Measurements from ENCODE around the gene RBM4B.
A peak's percentile ranks its signal among the peaks of the same experiment; 100 is the strongest.

The RBM4B gene

DNA sequence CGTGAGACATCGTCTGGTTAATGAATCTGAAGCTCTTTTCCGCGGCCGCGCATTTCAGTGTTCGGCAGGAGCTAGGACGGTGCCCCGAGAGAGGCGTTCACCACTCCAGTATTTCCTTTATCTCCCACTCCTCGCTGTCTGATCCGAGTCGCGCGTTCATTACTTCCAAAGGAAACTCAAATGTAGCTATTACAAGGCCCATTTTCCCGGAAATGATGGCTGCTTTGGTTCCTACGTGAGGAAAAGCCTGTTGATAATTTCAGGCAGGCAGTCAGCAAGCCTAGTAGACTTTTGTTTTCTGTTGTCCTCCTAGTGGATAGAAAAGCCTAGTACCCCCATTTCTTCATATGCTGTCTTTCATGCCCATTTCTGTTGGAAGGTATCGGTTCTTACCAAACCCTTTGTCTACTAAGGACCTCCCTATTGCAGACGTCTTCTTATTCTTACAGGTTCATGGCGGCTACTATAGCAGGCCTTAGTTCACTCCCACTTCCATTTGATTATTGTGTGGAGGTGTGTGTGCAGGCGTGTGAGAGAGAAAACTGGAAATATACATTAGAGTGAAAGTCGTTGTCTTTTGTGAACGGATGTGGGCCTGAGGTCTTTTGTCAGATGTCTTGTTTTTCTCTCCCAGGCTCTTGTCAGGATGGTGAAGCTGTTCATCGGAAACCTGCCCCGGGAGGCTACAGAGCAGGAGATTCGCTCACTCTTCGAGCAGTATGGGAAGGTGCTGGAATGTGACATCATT, 38.4 kb downstream of the RBM4B start:
- DNase-seq: peak; percentile 48

DNA sequence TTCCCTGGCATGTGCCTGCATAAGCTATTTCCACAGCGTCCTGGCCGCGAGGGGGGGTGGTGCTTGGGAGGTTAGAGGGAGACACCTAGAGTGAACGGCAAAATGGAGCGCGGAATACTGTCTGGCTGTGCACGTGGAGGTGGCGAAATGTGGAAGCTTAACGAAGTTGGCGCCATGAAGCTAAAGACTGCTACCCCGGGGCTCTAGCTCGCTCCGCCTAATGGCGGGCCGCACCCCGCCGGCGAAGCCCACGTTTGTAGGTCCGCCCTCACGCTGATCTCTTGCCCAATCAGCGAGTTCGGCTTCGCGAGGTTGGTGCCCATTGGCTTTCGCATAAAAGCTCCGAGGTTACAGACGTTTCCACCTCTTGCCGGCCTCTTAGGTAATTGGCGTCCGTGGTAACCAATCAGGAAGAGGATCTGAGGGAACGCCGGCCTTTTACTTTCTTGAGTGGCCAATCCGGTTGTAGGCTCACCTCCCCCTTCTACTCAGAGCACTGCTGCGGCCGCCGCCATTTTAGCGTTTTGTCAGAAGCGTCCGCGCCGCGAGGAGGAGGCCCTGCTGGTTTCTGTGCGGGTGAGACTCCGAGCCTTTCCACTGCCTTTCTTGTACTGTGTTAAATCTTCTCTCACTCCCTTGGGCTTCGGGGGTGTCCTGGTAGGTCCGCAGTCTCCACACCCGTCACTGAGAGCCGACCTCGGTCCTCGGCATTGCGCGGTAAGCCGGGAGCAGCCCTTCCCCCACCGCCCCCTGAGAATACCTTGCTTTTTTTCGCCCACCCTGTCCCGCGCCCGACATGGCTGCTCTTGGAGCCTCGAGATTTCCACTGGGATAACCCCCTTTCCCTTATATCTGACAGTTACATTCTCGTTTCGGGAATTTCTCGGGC, 39.3 kb downstream of the RBM4B start, which contains the start of gene RBM4:
Gene RBM4, plus strand, starts transcription at position 527 of the 889 bp plus-strand sequence. CDS start 1,009 bp downstream, outside the sequence.
- DNase-seq: peak; percentile 100

DNA sequence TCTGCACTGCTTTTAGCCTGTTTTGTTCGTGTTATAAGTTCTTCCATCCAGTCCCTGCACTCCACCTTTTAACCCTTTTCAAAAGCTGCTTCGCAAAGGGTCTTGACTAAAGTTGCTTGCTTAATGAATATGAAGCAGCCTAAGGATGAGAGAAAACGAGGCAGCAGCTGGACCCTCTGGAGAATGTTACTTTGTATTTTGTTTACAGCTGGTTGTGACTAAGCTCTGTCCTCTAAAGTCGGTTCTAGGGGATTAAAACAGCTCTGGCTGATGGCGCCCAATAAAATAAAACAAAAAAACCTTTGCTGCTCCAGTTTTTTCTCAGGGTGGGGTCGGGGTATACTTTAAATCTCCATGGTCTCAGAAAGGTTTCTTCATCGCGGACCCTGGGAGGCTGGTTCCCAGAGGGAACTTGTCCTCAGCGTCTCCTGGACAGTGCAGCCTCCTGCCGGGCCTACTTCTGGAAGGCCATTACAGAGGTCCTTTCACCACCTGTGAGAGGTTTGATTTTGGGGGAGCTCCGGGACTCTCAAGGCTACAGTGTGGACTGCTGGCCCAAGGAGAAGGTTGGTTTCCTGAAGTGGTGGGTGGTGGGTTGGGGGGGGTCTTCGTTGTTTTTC, 40.0 kb downstream of the RBM4B start:
- DNase-seq: no peak

DNA sequence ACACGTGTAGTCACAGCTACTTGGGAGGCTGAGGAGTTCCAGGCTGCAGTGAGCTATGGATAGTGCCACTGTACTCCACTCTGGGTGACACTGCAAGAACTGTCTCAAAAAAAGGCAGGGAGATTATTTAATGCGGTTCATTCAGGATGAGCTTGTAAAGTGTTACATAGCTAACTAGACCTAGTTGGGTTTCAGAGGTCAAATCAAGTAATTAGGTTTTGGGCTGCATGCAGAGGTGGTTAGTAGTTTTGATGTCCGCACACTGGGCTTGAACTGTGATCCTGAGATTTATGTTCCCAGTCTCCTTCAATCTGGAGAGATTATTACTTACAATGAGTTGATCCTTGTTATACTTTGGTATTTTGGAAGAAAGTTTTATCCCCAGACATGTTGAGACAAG, 41.3 kb downstream of the RBM4B start:
- no peak for DNase-seq

DNA sequence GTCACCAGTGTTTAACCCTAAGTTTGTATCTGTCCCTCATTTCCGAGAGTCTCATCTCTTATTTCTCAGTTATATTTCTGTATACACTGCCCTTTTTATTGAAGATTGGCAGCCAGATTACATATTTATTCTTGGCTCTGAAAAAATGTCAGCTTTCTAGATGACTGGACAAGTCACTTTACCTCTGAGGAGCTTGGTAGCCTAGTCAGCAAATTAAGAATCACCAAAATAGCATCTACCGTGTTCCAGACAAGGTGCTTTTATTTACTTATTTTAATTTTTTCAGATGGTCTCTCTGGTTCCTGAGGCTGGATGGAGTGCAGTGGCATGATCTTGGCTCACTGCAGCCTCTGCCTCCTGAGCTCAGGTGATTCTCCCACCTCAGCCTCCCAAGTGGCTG, 44.7 kb downstream of the RBM4B start:
- DNase-seq: no peak

DNA sequence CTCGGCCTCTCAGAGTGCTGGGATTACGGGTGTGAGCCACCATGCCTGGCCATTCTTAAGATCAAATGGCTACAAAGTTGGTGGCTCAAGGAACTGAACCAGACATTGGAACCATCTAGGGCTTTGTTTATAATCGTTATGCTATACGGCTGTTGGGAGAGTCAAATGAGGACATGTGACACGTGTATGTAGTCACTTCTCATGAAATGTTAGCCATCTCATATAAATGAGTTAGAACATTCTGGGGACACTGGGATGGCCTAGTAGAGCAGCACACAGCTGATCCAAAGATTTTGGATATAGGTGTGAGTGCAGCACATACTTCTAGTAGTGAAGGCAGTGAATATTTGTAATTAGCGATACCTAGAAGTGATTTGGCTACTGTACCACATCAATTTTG, 45.8 kb downstream of the RBM4B start:
- DNase-seq: no peak

DNA sequence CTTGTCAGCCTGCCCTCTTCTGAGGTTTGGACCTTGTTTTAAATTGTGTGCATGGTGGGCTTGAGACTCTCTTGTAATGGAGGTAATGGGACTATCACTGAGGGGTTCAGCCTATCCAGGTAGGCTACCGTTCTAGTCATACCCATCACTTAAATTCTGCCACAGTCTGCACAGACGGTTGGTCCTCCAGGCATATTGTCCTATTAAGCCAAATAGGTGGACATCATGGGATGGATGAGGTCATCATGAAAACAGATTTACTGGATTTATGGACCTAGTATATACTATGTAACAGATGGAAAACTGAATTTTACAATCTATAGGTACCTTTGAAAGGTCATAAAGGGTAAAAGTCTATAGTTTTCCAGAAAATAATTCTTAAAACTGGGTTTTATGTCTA, 48.3 kb downstream of the RBM4B start:
- no peak for DNase-seq

DNA sequence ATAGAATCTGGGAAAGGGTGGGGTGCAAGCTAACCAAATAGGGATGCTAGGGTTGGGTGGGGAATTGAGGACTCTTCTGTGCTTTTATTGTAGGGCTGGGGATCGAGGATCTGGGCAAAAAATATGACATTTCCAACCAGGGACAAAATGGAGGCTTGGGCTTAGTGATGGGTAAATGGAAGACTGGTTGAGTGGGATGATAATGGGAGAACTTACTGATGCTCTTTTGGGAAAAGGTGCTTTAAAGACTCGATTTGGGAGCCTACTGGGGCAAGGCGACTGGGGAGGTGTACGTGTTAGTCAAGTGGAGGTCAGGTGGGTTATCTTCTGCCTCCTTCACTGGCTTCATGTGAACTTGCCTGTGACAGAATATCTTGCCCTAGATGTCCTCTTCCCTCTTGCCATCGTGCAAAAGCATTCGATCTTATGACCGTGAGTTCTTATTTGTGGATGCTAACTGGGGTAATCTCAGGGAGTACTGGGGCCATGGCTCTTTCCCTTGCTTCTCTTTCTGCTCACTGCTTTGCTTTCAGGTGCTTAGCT, 49.6 kb downstream of the RBM4B start:
- no peak for DNase-seq

DNA sequence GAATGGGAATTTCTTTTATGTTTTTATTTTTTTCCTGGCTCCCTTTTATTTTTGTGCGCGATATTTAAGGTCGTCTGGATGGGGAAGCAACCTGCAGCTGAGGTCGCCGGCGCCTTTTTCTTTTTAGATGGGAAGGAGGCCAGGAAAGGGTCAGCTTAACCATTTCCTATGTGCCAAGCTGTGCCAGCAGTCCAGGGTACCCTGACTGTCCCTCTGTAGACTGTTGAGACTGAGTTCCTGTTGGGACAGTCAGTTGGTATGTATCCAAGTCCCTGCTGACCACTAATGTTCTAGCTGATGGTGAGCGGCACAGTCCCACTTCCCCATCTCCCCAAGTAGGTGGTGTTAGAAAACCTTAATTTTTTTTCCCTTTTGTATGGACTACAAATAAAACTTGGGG, 50.8 kb downstream of the RBM4B start:
- no peak for DNase-seq

DNA sequence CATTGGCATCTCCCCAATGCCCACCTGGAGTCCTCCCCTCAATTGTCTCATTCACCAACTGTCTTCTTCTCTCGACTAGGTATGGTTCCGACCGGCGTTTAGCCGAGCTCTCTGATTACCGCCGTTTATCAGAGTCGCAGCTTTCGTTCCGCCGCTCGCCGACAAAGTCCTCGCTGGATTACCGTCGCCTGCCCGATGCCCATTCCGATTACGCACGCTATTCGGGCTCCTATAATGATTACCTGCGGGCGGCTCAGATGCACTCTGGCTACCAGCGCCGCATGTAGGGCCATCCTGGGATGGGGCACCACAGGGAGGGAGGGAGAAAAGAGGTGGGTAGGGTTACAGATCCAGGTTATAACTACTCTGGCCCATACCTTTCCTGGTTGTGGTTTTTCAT, 51.3 kb downstream of the RBM4B start:
- DNase-seq: no peak

DNA sequence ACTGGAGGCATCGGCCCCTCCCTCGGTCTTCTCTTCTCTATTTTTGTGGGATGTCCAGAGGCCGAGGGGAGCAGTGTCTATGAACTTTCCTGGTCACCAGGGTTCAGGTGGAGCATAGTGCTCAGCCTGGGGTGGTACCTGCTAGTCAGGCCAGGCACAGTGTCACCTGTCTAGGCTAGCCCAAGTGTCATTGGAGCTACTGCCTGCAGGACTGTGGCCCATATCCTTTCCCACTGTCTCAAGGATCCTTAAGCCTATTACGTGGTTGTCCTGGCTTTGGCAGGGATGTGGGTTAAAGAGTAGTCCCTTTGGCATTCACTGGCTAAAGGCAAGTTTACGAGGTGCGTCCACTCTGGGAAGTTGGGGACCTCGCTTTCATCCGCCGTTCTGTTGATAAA, 51.9 kb downstream of the RBM4B start:
- no peak for DNase-seq

DNA sequence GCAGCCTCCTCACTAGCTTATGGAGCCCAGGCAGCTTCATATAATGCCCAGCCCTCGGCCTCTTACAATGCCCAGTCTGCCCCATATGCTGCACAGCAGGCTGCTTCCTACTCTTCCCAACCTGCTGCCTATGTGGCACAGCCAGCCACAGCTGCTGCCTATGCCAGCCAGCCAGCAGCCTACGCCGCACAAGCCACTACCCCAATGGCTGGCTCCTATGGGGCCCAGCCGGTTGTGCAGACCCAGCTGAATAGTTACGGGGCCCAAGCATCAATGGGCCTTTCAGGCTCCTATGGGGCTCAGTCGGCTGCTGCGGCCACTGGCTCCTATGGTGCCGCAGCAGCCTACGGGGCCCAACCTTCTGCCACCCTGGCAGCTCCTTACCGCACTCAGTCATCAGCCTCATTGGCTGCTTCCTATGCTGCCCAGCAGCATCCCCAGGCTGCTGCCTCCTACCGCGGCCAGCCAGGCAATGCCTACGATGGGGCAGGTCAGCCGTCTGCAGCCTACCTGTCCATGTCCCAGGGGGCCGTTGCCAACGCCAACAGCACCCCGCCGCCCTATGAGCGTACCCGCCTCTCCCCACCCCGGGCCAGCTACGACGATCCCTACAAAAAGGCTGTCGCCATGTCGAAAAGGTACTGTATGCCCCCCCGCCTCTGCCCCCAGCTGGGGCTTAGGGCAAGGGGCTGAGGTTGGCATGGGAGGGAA, 52.5 kb downstream of the RBM4B start:
- no peak for DNase-seq

DNA sequence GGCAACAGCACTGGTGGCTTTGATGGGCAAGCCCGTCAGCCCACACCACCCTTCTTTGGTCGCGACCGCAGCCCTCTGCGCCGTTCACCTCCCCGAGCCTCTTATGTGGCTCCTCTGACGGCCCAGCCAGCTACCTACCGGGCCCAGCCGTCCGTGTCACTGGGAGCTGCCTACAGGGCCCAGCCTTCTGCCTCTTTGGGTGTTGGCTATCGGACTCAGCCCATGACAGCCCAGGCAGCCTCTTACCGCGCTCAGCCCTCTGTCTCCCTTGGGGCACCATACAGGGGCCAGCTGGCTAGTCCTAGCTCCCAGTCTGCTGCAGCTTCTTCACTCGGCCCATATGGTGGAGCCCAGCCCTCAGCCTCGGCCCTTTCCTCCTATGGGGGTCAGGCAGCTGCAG, 53.2 kb downstream of the RBM4B start:
- no peak for DNase-seq

DNA sequence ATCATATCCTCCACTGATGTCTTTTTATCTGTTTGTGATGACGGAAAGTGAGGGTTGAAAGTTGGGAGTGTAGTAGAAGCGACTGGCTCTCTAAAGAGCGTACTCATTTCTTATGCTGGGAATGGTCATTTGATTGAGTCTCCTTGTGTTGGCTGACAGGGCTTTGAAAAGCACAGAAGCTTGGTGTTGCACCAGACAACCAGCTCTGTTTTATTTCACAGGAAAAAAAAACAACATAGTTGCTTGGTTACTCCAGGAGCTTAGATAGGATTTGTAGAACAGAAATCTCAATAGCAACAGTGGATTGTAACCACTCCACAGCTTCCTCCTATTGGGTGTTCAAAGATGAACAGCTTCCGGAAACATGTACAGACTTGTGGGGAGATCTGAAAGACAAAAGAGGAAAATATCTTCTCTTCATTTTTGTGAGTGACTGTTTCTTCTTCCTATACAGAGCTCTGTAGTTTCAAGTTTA, 58.6 kb downstream of the RBM4B start:
- peak; percentile 71 for DNase-seq

DNA sequence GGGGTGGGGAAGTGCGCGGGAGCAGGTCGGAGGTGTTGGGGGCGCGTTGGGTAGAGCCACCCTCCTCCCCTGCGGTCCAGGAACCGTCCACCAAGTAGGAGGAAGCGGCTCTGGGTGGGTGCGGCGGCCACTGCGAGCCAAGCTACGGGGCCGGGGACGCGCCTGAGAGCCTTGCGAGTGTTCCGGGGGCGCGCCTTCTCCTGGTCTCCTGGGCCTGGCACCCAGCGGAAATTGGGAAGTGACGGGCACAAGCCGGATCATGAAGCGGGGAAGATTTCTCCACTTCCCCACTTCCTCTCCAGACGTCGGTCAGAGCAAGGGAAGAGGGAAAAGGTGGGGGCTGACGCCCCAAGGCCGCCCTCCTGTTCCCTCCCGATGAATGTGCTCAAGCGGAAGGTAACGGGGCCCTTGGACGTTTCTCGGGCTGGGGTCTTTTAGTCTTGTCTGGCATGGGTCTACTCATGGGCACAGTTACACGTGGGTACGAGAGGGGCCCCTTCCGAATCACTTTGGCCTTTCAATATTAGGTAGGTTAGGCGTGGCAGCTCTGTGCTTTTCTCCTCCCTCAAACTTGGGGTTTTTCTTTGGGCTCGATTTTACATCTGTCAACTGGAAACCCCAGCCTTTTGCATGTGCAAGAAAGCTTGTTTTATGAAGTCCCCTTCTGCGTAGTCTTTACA, 60.4 kb downstream of the RBM4B start:
- peak; percentile 91 for DNase-seq

DNA sequence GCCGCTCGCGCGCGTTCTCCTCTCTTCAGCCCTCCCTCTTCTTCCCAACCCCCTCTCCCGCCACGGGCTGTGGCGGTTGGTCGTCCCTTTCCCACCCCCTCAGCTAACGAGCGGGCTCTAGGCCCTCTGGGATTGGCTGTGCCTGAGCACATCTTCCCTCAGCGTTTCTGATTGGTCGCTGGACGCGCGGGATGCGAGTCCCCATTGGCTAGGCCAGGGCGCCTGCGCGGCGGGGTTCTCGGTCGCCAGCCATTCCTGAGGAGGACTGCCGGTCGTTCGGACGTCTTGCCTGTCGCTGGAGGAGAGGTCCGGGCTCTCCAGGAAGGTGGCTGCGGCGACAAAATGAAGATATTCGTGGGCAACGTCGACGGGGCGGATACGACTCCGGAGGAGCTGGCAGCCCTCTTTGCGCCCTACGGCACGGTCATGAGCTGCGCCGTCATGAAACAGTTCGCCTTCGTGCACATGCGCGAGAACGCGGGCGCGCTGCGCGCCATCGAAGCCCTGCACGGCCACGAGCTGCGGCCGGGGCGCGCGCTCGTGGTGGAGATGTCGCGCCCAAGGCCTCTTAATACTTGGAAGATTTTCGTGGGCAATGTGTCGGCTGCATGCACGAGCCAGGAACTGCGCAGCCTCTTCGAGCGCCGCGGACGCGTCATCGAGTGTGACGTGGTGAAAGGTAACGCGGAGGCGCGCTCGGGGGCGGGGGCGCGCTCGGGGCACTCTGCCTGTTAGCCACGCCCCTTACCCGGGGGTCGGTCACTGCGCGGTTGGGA, 61.1 kb downstream of the RBM4B start, which contains the start of gene RBM14:
Gene RBM14, plus strand, starts transcription at position 252 of the 776 bp plus-strand sequence. Its CDS starts 91 bp downstream, at position 343.
- peak; percentile 100 for DNase-seq
